Nephron progenitor cell (in vitro differentiated cells): ENCODE data around the gene DGKB.

Source experiments
- DNase-seq: peaks from one replicate; pipeline ENCODE4 v3.0.0; 2021
- H3K27ac Mint-ChIP-seq: 2 replicates; pipeline ENCODE4 v1.8.0; 2021; ENCODE audit warnings: mild to moderate bottlenecking, moderate library complexity, mixed read lengths
- H3K27me3 Mint-ChIP-seq: 2 replicates; pipeline ENCODE4 v1.8.0; 2021; ENCODE audit warnings: mild to moderate bottlenecking, low read depth, mixed read lengths; ENCODE audit not compliant: poor library complexity
- H3K36me3 Mint-ChIP-seq: 2 replicates; pipeline ENCODE4 v1.8.0; 2021; ENCODE audit warnings: low read depth, mixed read lengths
- H3K4me1 Mint-ChIP-seq: 2 replicates; pipeline ENCODE4 v1.8.0; 2021; ENCODE audit warnings: mixed read lengths
- H3K4me3 Mint-ChIP-seq: 2 replicates; pipeline ENCODE4 v1.8.0; 2021; ENCODE audit warnings: mild to moderate bottlenecking, moderate library complexity, mixed read lengths
- H3K9me3 Mint-ChIP-seq: 2 replicates; pipeline ENCODE4 v1.8.0; 2021; ENCODE audit warnings: mild to moderate bottlenecking, moderate library complexity, mixed read lengths
- TF ChIP-seq, protein P1 (sequence below): fragments of 200-600 bp; sonication (generic); IDR thresholded peaks from 2 replicates; pipeline ENCODE4 v1.5.0; 2021; ENCODE audit warnings: antibody characterized with exemption

Gene DGKB

GRCh38 chr7:14233868-14234369 lies 668.6 kb downstream of the DGKB start:
- no peak for DNase-seq

GRCh38 chr7:14233076-14233867 lies 669.3 kb downstream of the DGKB start:
- TF ChIP-seq, protein P1, sequence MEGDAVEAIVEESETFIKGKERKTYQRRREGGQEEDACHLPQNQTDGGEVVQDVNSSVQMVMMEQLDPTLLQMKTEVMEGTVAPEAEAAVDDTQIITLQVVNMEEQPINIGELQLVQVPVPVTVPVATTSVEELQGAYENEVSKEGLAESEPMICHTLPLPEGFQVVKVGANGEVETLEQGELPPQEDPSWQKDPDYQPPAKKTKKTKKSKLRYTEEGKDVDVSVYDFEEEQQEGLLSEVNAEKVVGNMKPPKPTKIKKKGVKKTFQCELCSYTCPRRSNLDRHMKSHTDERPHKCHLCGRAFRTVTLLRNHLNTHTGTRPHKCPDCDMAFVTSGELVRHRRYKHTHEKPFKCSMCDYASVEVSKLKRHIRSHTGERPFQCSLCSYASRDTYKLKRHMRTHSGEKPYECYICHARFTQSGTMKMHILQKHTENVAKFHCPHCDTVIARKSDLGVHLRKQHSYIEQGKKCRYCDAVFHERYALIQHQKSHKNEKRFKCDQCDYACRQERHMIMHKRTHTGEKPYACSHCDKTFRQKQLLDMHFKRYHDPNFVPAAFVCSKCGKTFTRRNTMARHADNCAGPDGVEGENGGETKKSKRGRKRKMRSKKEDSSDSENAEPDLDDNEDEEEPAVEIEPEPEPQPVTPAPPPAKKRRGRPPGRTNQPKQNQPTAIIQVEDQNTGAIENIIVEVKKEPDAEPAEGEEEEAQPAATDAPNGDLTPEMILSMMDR: no peak
- H3K36me3 Mint-ChIP-seq: no peaks in the 10 kb centered on the region
- H3K4me3 Mint-ChIP-seq: no peak overlapping the region
- H3K27me3 Mint-ChIP-seq: no peaks in the 10 kb centered on the region
- H3K9me3 Mint-ChIP-seq: no peaks in the 10 kb centered on the region
- peak; percentile 4 for DNase-seq
- peak overlapping the region; percentile 52 for H3K27ac Mint-ChIP-seq
- H3K4me1 Mint-ChIP-seq: peaks cover 9% of the 10 kb centered on the region

More at GRCh38 chr7:14233868-14234369, 668.6 kb downstream of the DGKB start:
- Mint-ChIP-seq H3K4me1 (peaks cover 9% of the 10 kb centered on the region), H3K4me3 (no peak overlapping the region), H3K36me3 (no peaks in the 10 kb centered on the region), H3K27ac (no peak overlapping the region), H3K9me3 (no peaks in the 10 kb centered on the region), H3K27me3 (no peaks in the 10 kb centered on the region)
- TF ChIP-seq, protein P1: no peak

GRCh38 chr7:14229047-14229446 lies 673.5 kb downstream of the DGKB start:
- Mint-ChIP-seq H3K4me3 (no peak overlapping the region), H3K4me1 (peaks cover 9% of the 10 kb centered on the region), H3K36me3 (no peaks in the 10 kb centered on the region), H3K27me3 (no peaks in the 10 kb centered on the region), H3K27ac (no peak overlapping the region), H3K9me3 (no peaks in the 10 kb centered on the region)
- TF ChIP-seq, protein P1: no peak
- no peak for DNase-seq

- TF ChIP-seq, protein P1: no peak
- DNase-seq: no peak
Measured at GRCh38 chr7:14228341-14228740, 674.2 kb downstream of the DGKB start.

DNA sequence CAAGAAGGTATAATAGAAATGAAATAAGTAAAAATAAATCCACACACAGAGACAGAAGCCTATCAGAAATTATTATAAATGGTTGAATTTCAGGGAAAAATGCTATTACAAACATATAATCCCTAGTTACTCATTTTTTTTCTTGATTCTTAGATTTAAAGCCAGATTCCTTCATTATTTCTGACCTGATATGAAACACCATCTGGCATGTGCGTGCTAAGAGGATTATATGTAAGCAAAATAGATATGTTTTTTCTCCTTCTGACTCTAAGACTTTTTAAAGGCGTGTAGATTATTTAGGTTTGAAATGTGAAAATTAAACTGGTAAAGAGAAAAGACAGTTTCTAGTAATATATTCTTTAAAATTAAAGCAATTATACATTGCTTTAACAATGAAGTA lies 676.4 kb downstream of the DGKB start:
- DNase-seq: no peak
- H3K4me3 Mint-ChIP-seq: no peak overlapping the region
- H3K36me3 Mint-ChIP-seq: no peaks in the 10 kb centered on the region
- TF ChIP-seq, protein P1: no peak
- H3K27ac Mint-ChIP-seq: no peak overlapping the region
- H3K4me1 Mint-ChIP-seq: no peaks in the 10 kb centered on the region
- no peaks in the 10 kb centered on the region for H3K27me3 Mint-ChIP-seq
- H3K9me3 Mint-ChIP-seq: no peaks in the 10 kb centered on the region

More at GRCh38 chr7:14228341-14228740, 674.2 kb downstream of the DGKB start:
- H3K4me1 Mint-ChIP-seq: peaks cover 6% of the 10 kb centered on the region
- no peak overlapping the region for H3K27ac Mint-ChIP-seq
- H3K4me3 Mint-ChIP-seq: no peak overlapping the region
- no peaks in the 10 kb centered on the region for H3K9me3 Mint-ChIP-seq
- no peaks in the 10 kb centered on the region for H3K36me3 Mint-ChIP-seq
- no peaks in the 10 kb centered on the region for H3K27me3 Mint-ChIP-seq

DNA sequence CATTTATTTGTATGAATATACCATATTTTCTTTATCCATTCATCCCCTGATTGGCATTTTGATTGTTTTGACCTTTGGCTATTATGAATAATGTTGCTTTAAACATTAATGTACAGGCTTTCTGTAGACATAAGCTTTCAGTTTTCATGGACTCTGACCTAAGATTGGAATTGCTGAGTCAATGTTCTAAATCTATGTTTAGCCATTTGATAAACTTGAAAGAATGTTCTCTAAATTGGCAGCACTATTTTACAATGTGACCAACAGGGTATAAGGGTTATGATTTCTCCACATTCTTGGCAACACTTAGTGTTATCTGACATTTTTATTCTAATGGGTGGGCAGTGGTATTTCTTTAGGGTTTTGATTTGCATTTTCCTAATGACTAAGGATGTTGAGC lies 683.4 kb downstream of the DGKB start:
- no peak for DNase-seq
- Mint-ChIP-seq H3K36me3 (no peaks in the 10 kb centered on the region), H3K4me1 (no peaks in the 10 kb centered on the region), H3K27me3 (no peaks in the 10 kb centered on the region), H3K27ac (no peak overlapping the region), H3K9me3 (no peaks in the 10 kb centered on the region), H3K4me3 (no peak overlapping the region)
- TF ChIP-seq, protein P1: no peak
